ENCODE results near the gene LRRC28. TPM values are rescaled to one million over a fixed set of nuclear protein-coding genes. Genes with fewer than 3 reads are reported as not detected.
A peak's percentile ranks its signal among the peaks of the same experiment; 100 is the strongest.

The LRRC28 gene
- total RNA-seq, 4 donors from 2014 or later: 15.7 to 39.9 (median 24.7) TPM

DNA sequence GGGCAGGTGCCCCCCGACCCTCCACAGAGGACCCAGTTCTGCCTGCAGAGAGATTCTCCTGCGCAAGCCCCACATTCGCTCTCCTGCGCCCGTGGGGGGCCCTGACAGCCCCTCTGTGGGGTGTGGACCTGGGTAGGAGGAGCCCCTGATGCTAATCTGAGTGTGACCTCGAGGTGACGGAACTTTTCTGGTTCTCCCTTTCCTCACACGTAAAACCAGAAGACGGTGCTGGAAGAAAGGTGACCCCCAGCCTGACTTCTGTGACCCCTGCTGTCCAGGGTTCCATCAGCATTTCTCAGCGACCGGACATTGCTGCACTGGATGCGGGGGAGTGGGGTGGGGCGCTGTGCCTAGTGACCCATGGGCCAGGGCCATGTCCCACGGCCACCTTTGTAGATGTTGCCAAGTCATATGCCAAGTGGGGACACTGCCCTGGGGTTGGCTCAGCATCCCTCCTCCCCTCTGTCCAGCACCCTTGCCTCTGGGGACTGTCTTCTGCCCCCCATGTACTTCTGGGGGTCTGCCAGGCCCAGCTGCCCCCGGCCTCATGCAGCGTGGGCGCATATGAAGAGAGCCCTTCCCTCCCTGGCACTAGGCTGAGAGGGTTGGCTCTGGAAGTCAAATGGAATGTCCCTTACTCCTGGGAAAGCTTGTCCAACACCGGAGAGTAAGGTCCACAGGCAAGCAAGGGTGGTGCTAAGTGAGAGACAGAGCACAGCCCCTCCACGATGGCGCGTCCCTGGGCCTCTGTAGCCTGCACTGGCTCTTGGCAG lies 185.4 kb downstream of the LRRC28 start:
- TF ChIP-seq EP300 (IDR thresholded peaks at IDR 0.05): no peak
- TF ChIP-seq POLR2AphosphoS5 (IDR thresholded peaks at IDR 0.05): no peak
- no peak for TF ChIP-seq POLR2A (IDR thresholded peaks at IDR 0.05; ENCODE audit: low read depth)
- no peak for TF ChIP-seq CTCF (IDR thresholded peaks at IDR 0.05)
- WGBS: 88% methylated on average over 12 of the region's 21 CpGs
- H3K27me3 ChIP-seq: no peaks in the 10 kb centered on the region
- no peak for DNase-seq (ENCODE audit: extremely low spot score)
- H3K4me3 ChIP-seq: no peak overlapping the region
- peaks cover 68 to 79% (median 75%) of the 10 kb centered on the region in 4 donors for H3K4me1 ChIP-seq
- no peaks in the 10 kb centered on the region for H3K9me3 ChIP-seq
- intact Hi-C loops (cut with DNase I): no loop called here
- no peaks in the 10 kb centered on the region for H3K36me3 ChIP-seq
- peak overlapping the region in 2 of 4 donors; percentile 8 to 66 for H3K27ac ChIP-seq (replicated peaks in 1 of 4)

DNA sequence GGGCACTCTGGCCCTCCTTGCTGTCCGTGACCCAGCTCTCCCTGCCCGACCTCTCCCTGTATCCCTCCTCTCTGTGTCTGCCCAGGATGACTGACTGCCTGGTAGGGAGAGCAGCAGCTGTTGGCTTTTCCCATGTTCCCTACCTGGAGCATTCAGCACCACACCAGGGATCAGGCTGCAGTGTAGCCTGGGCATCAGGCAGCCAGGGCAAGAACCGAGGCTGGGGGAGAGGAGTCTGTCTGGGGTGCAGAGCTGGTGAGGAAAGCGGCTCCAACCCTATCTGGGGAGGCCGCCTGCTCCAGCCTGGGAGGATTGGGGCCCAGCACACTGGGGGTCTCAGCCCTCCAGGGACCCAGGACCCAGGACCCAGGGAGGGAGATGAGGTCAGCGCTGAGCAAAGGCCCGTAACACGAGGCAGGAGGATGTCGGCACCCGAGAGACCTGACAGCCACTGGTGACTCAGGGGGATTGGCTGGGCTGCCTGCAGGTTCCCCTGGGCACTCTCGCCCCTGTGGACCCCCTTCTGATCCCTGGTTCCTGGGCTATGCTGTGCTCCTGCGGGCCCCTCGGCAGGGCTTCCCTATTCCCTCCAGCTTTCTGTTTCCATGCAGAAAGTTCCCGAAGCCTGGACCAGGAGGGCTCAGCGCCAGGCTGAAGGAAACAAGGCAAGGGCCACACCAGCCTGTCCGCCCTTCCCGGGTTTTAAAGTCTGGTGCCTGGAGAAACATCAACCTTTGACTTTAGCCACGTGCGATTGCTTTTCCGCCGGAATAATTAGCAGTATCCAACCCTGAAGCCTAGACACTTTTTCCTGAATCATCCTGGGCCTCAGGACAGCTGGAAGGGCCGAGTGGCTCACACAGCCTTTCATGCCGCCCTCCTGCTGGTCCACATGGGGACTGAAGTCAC lies 186.3 kb downstream of the LRRC28 start:
- Histone ChIP-seq H3K36me3 (no peaks in the 10 kb centered on the region), H3K4me3 (no peak overlapping the region), H3K4me1 (peaks cover 74 to 87% (median 83%) of the 10 kb centered on the region in 4 donors), H3K9me3 (no peaks in the 10 kb centered on the region), H3K27me3 (no peaks in the 10 kb centered on the region), H3K27ac (replicated peaks in 1 of 4) (peak overlapping the region; percentile 49 to 72 (median 60))
- intact Hi-C loops (cut with DNase I): no loop called here
- DNase-seq (ENCODE audit: extremely low spot score): no peak
- TF ChIP-seq POLR2AphosphoS5 (IDR thresholded peaks at IDR 0.05) (peak in 1 of 2 donors; percentile 10), POLR2A (IDR thresholded peaks at IDR 0.05; ENCODE audit: low read depth) (no peak)
- WGBS: 78% methylated on average over 12 of the region's 23 CpGs

DNA sequence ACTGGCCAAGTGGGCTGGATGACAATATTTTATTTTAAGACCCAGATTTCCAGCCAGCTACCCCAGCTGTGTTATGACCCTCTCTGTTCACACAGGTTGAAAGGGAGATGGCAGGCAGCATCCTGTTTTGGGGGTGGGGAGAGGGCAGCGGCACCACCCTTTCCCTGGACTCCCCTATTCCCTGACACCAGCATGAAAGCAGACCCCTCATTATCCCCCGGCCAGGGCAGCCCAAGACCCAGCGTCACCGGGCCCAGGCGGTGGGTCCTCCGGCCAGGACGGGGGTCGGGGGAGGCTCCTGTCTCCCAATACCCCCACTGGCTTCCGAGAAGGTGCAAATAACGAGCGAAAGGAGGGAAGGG lies 186.9 kb downstream of the LRRC28 start:
- 84% methylated on average over 11 of the region's 11 CpGs for WGBS
- no peak overlapping the region for H3K4me3 ChIP-seq
- no peaks in the 10 kb centered on the region for H3K27me3 ChIP-seq
- peaks cover 74 to 87% (median 83%) of the 10 kb centered on the region in 4 donors for H3K4me1 ChIP-seq
- DNase-seq (ENCODE audit: extremely low spot score): no peak
- peak overlapping the region; percentile 49 to 72 (median 60) for H3K27ac ChIP-seq (replicated peaks in 1 of 4)
- TF ChIP-seq POLR2AphosphoS5 (IDR thresholded peaks at IDR 0.05): no peak
- no peak for TF ChIP-seq EP300 (IDR thresholded peaks at IDR 0.05)
- intact Hi-C loops (cut with DNase I): no loop called here
- H3K9me3 ChIP-seq: no peaks in the 10 kb centered on the region
- H3K36me3 ChIP-seq: no peaks in the 10 kb centered on the region

GRCh38 chr15:99438691-99439523 lies 187.6 kb downstream of the LRRC28 start:
- Histone ChIP-seq H3K4me3 (no peak overlapping the region), H3K27me3 (no peaks in the 10 kb centered on the region), H3K9me3 (no peaks in the 10 kb centered on the region), H3K4me1 (peaks cover 74 to 88% (median 83%) of the 10 kb centered on the region in 4 donors), H3K36me3 (no peaks in the 10 kb centered on the region), H3K27ac (replicated peaks in 1 of 4) (peak overlapping the region; percentile 49 to 72 (median 60))
- WGBS: 74% methylated on average over 24 of the region's 24 CpGs
- DNase-seq (ENCODE audit: extremely low spot score): peak; percentile 62
- TF ChIP-seq POLR2A (IDR thresholded peaks at IDR 0.05; ENCODE audit: low read depth) (no peak), CTCF (IDR thresholded peaks at IDR 0.05) (no peak), EP300 (IDR thresholded peaks at IDR 0.05) (no peak), POLR2AphosphoS5 (IDR thresholded peaks at IDR 0.05) (no peak)
- intact Hi-C loops (cut with DNase I): no loop called here

GRCh38 chr15:99439524-99439835 lies 188.2 kb downstream of the LRRC28 start:
- no peak for TF ChIP-seq POLR2A (IDR thresholded peaks at IDR 0.05; ENCODE audit: low read depth)
- no peak for TF ChIP-seq POLR2AphosphoS5 (IDR thresholded peaks at IDR 0.05)
- no peak for TF ChIP-seq CTCF (IDR thresholded peaks at IDR 0.05)
- no peak for TF ChIP-seq EP300 (IDR thresholded peaks at IDR 0.05)
- Histone ChIP-seq H3K36me3 (no peaks in the 10 kb centered on the region), H3K9me3 (no peaks in the 10 kb centered on the region), H3K4me3 (no peak overlapping the region), H3K27me3 (no peaks in the 10 kb centered on the region), H3K4me1 (peaks cover 69 to 89% (median 83%) of the 10 kb centered on the region in 4 donors), H3K27ac (replicated peaks in 1 of 4) (peak overlapping the region in 2 of 4 donors; percentile 49 to 55)
- DNase-seq (ENCODE audit: extremely low spot score): peak; percentile 90
- 97% methylated on average over 9 of the region's 9 CpGs for WGBS
- intact Hi-C loops (cut with DNase I): no loop called here

Measured in esophagus muscularis mucosa (tissue), 4 donors.